ENCODE results near the gene DKK1.
"Not testable (repeated sequence)": the region's sequence is repeated elsewhere in the genome, so short reads cannot be mapped to it uniquely, and the experiment has no call there.

The DKK1 gene

GRCh38 chr10:52318822-52319464 lies 4.9 kb downstream of the DKK1 start:
- no peak for DNase-seq

GRCh38 chr10:52319926-52320325 lies 5.8 kb downstream of the DKK1 start:
- DNase-seq = no peak

GRCh38 chr10:52322323-52322722 lies 8.2 kb downstream of the DKK1 start:
- no peak for DNase-seq

- DNase-seq = no peak
Observed at GRCh38 chr10:52322936-52323335, 8.9 kb downstream of the DKK1 start.

- no peak for DNase-seq
Observed at GRCh38 chr10:52326382-52326781, 12.3 kb downstream of the DKK1 start.

- no peak for DNase-seq
Observed at GRCh38 chr10:52331638-52332364, 17.7 kb downstream of the DKK1 start.

GRCh38 chr10:52332815-52333214 lies 18.7 kb downstream of the DKK1 start:
- DNase-seq = no peak

GRCh38 chr10:52334595-52334994 lies 20.5 kb downstream of the DKK1 start:
- DNase-seq = no peak

- no peak for DNase-seq
Observed at GRCh38 chr10:52335665-52336064, 21.6 kb downstream of the DKK1 start.

GRCh38 chr10:52337225-52337624 lies 23.1 kb downstream of the DKK1 start:
- no peak for DNase-seq

- no peak for DNase-seq
Observed at GRCh38 chr10:52343439-52343838, 29.4 kb downstream of the DKK1 start.

GRCh38 chr10:52346394-52347326 lies 32.6 kb downstream of the DKK1 start:
- no peak for DNase-seq

GRCh38 chr10:52347327-52347667 lies 33.2 kb downstream of the DKK1 start:
- DNase-seq = no peak

GRCh38 chr10:52348037-52348564 lies 34.0 kb downstream of the DKK1 start:
- DNase-seq = no peak

GRCh38 chr10:52351914-52352330 lies 37.8 kb downstream of the DKK1 start:
- DNase-seq = no peak

- no peak for DNase-seq
Observed at GRCh38 chr10:52353205-52353604, 39.1 kb downstream of the DKK1 start.

- no peak for DNase-seq
Observed at GRCh38 chr10:52353960-52354394, 39.9 kb downstream of the DKK1 start.

GRCh38 chr10:52357971-52358370 lies 43.9 kb downstream of the DKK1 start:
- DNase-seq = no peak

- no peak for DNase-seq
Observed at GRCh38 chr10:52359441-52359840, 45.4 kb downstream of the DKK1 start.

GRCh38 chr10:52365547-52366432 lies 51.7 kb downstream of the DKK1 start:
- DNase-seq = not testable (repeated sequence)
